GM12878 (cell line): ENCODE results near the gene FBXL19. TPM values are rescaled to one million over a fixed set of nuclear protein-coding genes. Genes with fewer than 3 reads are reported as not detected.

Source experiments
- ATAC-seq: fragments of 200-7000 bp; cut with Tn5 transposase; 3 replicates; pipeline ENCODE4 v1.9.1; 2020; ENCODE audit warnings: mild to moderate bottlenecking, moderate library complexity
- BruUV-seq: library from RNA; stranded (reverse); fragments of 400-500 nt; replicated peaks from 2 replicates; lab custom pipeline; 2021; lab: Mats Ljungman, UMichigan
- CTCF ChIA-PET: fragments of 300-600 bp; sonication (Branson Sonifier 250); formaldehyde crosslinking; extraction: SDS; loops from one replicate; lab custom pipeline; 2021; ENCODE audit warnings: inconsistent platforms; lab: Yijun Ruan, JAX
- POLR2A ChIA-PET: fragments of 350-600 bp; formaldehyde crosslinking; extraction: SDS; loops from one replicate; lab custom pipeline; 2021; ENCODE audit warnings: inconsistent platforms; lab: Charles Lee
- RAD21 ChIA-PET: fragments of 300-600 bp; sonication (Branson Sonifier 250); formaldehyde crosslinking; loops from one replicate; lab custom pipeline; 2023; ENCODE audit warnings: antibody characterized with exemption; ENCODE audit not compliant: unreplicated experiment; lab: Charles Lee
- SMC1A ChIA-PET: fragments of 300-600 bp; sonication (Branson Sonifier 250); formaldehyde crosslinking; loops from one replicate; lab custom pipeline; 2023; ENCODE audit not compliant: unreplicated experiment, uncharacterized antibody; lab: Charles Lee
- DNase-seq: peaks from one replicate; pipeline ENCODE4 v3.0.0-alpha.2; 2011; ENCODE audit warnings: low read depth, low spot score
- FAIRE-seq: peaks from 3 replicates; lab custom pipeline; 2011; peaks lifted over from hg19 to GRCh38; lab: Jason Lieb, UNC
- H2AFZ ChIP-seq: 2 replicates; pipeline ENCODE4 v1.6.0; 2011; ENCODE audit warnings: low read depth, low read length, control low read depth; ENCODE audit not compliant: control insufficient read depth
- H3K27ac ChIP-seq: 2 replicates; pipeline ENCODE4 v1.5.1; 2011; ENCODE audit warnings: control low read depth; ENCODE audit not compliant: control insufficient read depth, insufficient read depth
- H3K27me3 ChIP-seq, 2 experiments: replicated peaks in 1 of 2; 2 replicates each; pipeline versions ENCODE4 v1.6.0 to v1.6.1; 2011; ENCODE audit warnings: low read length in 1 of 2; ENCODE audit not compliant: control insufficient read depth in 2 of 2, insufficient read depth in 2 of 2
- H3K36me3 ChIP-seq, 2 experiments: 2 replicates each; pipeline ENCODE4 v1.5.1; 2011; ENCODE audit warnings: low read length in 1 of 2; ENCODE audit not compliant: control insufficient read depth in 2 of 2, insufficient read depth in 2 of 2
- H3K4me1 ChIP-seq: 2 replicates; pipeline ENCODE4 v1.6.1; 2011; ENCODE audit warnings: mild to moderate bottlenecking, low read length, moderate library complexity, mixed read lengths; ENCODE audit not compliant: control insufficient read depth, insufficient read depth
- H3K4me2 ChIP-seq: 2 replicates; pipeline ENCODE4 v1.6.0; 2011; ENCODE audit warnings: control low read depth; ENCODE audit not compliant: control insufficient read depth, insufficient read depth
- H3K4me3 ChIP-seq: fragments of 200-600 bp; sonication (generic); 2 replicates; pipeline ENCODE4 v1.5.1; 2016
- H3K79me2 ChIP-seq: 2 replicates; pipeline ENCODE4 v1.6.0; 2011; ENCODE audit warnings: low read length; ENCODE audit not compliant: control insufficient read depth, insufficient read depth
- H3K9ac ChIP-seq: 2 replicates; pipeline ENCODE4 v1.8.0; 2011; ENCODE audit warnings: low read length, control low read depth, mixed read lengths; ENCODE audit not compliant: control insufficient read depth, insufficient read depth
- H3K9me3 ChIP-seq: replicated peaks from 3 replicates; pipeline ENCODE4 v1.5.1; 2011; ENCODE audit warnings: mild to moderate bottlenecking, low read length; ENCODE audit not compliant: control insufficient read depth, insufficient read depth
- H4K20me1 ChIP-seq: 2 replicates; pipeline ENCODE4 v1.6.0; 2011; ENCODE audit not compliant: control insufficient read depth, insufficient read depth
- PAX8 ChIP-seq: fragments of 450-650 bp; IDR thresholded peaks from 2 replicates; pipeline ENCODE4 v1.6.1; 2017; ENCODE audit warnings: mild to moderate bottlenecking, moderate library complexity
- POLR2AphosphoS2 ChIP-seq: IDR thresholded peaks from 2 replicates; pipeline ENCODE4 v1.6.1; 2011; ENCODE audit warnings: low read depth, mild to moderate bottlenecking, low read length, improper control_type of control experiment, moderate library complexity
- SMARCA5 ChIP-seq: fragments of 450-650 bp; IDR thresholded peaks from 2 replicates; pipeline ENCODE4 v1.6.1; 2017; ENCODE audit warnings: mild to moderate bottlenecking
- STAT1 ChIP-seq: fragments of 450-650 bp; conservative IDR thresholded peaks from 2 replicates; pipeline ENCODE4 v1.6.1; 2014; ENCODE audit warnings: antibody characterized with exemption, mild to moderate bottlenecking
- YBX1 ChIP-seq: fragments of 450-650 bp; IDR thresholded peaks from 2 replicates; pipeline ENCODE4 v1.6.1; 2016; ENCODE audit warnings: antibody characterized with exemption
- ZZZ3 ChIP-seq: IDR thresholded peaks from 2 replicates; pipeline ENCODE4 v1.6.1; 2011; ENCODE audit warnings: low read depth; ENCODE audit not compliant: control insufficient read depth, insufficient read length
- WGBS: methylation state at CpG from one replicate; pipeline ENCODE4 v1.1.6; 2016; ENCODE audit warnings: low lambda C conversion rate; ENCODE audit not compliant: insufficient replicate concordance, insufficient coverage; ENCODE audit errors: missing lambda C conversion rate; 5-methylcytosine and 5-hydroxymethylcytosine counted together
- in situ Hi-C: fragments of 300-500 bp; cut with MboI; formaldehyde crosslinking; loops from 9 replicates; pipeline ENCODE4 v1.14.3; 2018; ENCODE audit warnings: mixed read lengths
- intact Hi-C: fragments of 100-400 bp; cut with micrococcal nuclease; formaldehyde crosslinking; loops from one replicate; pipeline ENCODE4 v1.14.2; 2022; ENCODE audit not compliant: unreplicated experiment
- polyA plus RNA-seq, 11 experiments: library from polyadenylated mRNA; depleted of rRNA in 4 of 11; unstranded in 6 of 11; stranded (reverse) in 5 of 11; fragments of >200 nt; fragmentation: Nextera tagmentation in 4 of 11; fragmentation: Illumina TruSeq in 1 of 11; extraction: Ambion mirVana in 4 of 11; extraction: Trizol in 1 of 11; gene quantifications; 1 replicate in 1 of 11; 2 replicates in 10 of 11; pipeline versions ENCODE4 v1.2.1 to v1.2.3, GENCODE V29; 2011 to 2016; ENCODE audit warnings: inconsistent platforms in 2 of 11, missing spikeins in 2 of 11, low read depth in 1 of 11
- total RNA-seq, 4 experiments: library from RNA; depleted of rRNA in 3 of 4; stranded (reverse); fragments of >200 nt in 3 of 4; fragmentation: Illumina TruSeq in 1 of 4; extraction: Trizol in 1 of 4; gene quantifications; 2 replicates each; pipeline versions ENCODE4 v1.2.1 to v1.2.3, GENCODE V29; 2013 to 2021

The FBXL19 gene
- total and polyA plus RNA-seq, 10 of the 15 experiments (the other 5 are each of a cell fraction or from before 2014, with no cell fraction given): 0.02 to 32.1 (median 6.8) TPM; not detected in 1

DNA sequence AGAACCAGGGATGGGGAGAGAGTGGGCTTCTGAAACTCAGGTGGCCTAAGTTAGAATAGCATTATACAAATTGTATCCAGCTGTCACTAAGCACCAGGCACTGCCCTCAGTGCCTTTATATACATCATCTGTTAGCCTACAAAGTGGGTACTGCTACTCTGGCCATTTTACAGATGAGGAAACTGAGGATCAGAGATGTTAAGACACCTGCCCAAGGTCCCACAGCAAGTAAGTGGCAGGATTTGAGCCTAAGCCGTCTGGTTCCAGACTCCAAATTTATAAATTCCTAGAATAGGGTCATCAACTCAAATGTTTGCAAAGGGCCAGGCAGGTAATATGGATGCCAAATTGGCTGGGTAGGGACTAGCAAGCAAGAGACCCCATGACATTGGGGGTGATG lies 27.8 kb downstream of the FBXL19 start:
- no peak for DNase-seq
- intact Hi-C loops: loop anchor here (10.0 kb wide), 2 partner anchors 144 to 924 kb away; partner anchors contain the start of genes VKORC1 and ZNF267
- ChIA-PET SMC1A (no interaction called here), CTCF (interaction anchor here (0.9 to 2.0 kb wide), 4 partner anchors 10 to 918 kb away, joined by 3 to 14 read pairs (median 5); no protein-coding TSS in a partner anchor), POLR2A (no interaction called here), RAD21 (interaction anchor here (0.9 kb wide), 1 partner anchor 142 kb away, joined by 3 read pairs; no protein-coding TSS in a partner anchor)
- TF ChIP-seq ZZZ3 (no peak), SMARCA5 (0 out of 2 replicates have a peak, but pooled peaks have one; percentile 49)
- no peak overlapping the region for H3K27ac ChIP-seq
- no peak for FAIRE-seq
- 90% methylated on average over 1 of the region's 1 CpG for WGBS
- H2AFZ ChIP-seq: no peak overlapping the region
- ATAC-seq: no peak
- in situ Hi-C loops: loop anchor here (10.0 kb wide), 2 partner anchors 764 to 924 kb away; partner anchors contain the start of gene ZNF267
- no TSS peak for BruUV-seq
- H3K79me2 ChIP-seq: peaks cover 19% of the 10 kb centered on the region
- no peaks in the 10 kb centered on the region for H3K9me3 ChIP-seq
- H3K27me3 ChIP-seq: no peaks in the 10 kb centered on the region
- H3K36me3 ChIP-seq: 0 out of 4 replicates have a peak, but pooled peaks cover 1 to 8% of the 10 kb centered on the region in 2 experiments
- H3K4me3 ChIP-seq: no peak overlapping the region
- no peaks in the 10 kb centered on the region for H4K20me1 ChIP-seq
- H3K9ac ChIP-seq: no peak overlapping the region
- peak overlapping the region; percentile 77; the same call in 1 of the 2 replicates for H3K4me2 ChIP-seq
- H3K4me1 ChIP-seq: peaks cover 13% of the 10 kb centered on the region

DNA sequence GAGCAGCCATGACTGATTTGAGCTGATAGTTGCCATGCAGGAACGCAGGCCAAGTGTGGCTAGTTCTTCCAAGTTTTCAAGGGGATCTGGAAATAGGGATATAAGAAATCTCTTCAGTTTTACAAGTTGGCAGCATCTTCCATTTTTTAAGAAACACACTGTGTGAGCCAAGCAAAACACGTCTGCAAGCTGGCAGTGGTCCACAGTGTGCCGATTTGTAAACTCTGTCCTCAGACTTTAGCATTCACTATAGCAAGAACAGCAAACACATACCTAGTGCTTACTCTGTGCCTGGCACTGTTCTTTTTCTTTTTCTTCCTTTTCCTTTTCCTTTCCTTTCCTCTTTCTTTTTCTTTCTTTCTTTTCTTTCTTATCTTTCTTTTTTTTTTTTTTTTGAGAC lies 28.4 kb downstream of the FBXL19 start:
- Histone ChIP-seq H3K27ac (no peak overlapping the region), H2AFZ (no peak overlapping the region), H3K27me3 (no peaks in the 10 kb centered on the region), H3K4me1 (peaks cover 16% of the 10 kb centered on the region), H4K20me1 (no peaks in the 10 kb centered on the region), H3K79me2 (peaks cover 19% of the 10 kb centered on the region), H3K36me3 (0 out of 4 replicates have a peak, but pooled peaks cover 1 to 8% of the 10 kb centered on the region in 2 experiments), H3K4me2 (no peak overlapping the region), H3K9ac (no peak overlapping the region), H3K4me3 (no peak overlapping the region), H3K9me3 (no peaks in the 10 kb centered on the region)
- FAIRE-seq (no peak), ATAC-seq (no peak), DNase-seq (no peak)
- no peak for TF ChIP-seq YBX1
- TF ChIP-seq STAT1: no peak
- TF ChIP-seq PAX8: no peak
- no peak for TF ChIP-seq POLR2AphosphoS2
- 69% methylated on average over 3 of the region's 3 CpGs for WGBS
- ChIA-PET CTCF (interaction anchor here (2.7 kb wide), 1 partner anchor 917 kb away, joined by 15 read pairs; no protein-coding TSS in a partner anchor), RAD21 (no interaction called here), SMC1A (no interaction called here), POLR2A (interaction anchor here (0.7 kb wide), 1 partner anchor 429 kb away, joined by 3 read pairs; no protein-coding TSS in a partner anchor)
- BruUV-seq: no TSS peak
- in situ Hi-C loops: loop anchor here (10.0 kb wide), 2 partner anchors 763 to 923 kb away; partner anchors contain the start of gene ZNF267
- intact Hi-C loops: loop anchor here (2.0 to 10.0 kb wide), 3 partner anchors 143 to 923 kb away; partner anchors contain the start of genes VKORC1 and ZNF267
